Measurements from ENCODE around the gene HDAC11.

HDAC11 gene

GRCh38 chr3:13545952-13546454 lies 65.9 kb downstream of the HDAC11 start:
- no peak for DNase-seq

GRCh38 chr3:13546667-13547171 lies 66.6 kb downstream of the HDAC11 start:
- DNase-seq, result no peak

GRCh38 chr3:13547591-13548371 lies 67.7 kb downstream of the HDAC11 start:
- DNase-seq, result no peak

- DNase-seq, result no peak
Observed at GRCh38 chr3:13548696-13549622, 68.9 kb downstream of the HDAC11 start, which contains the start of gene FBLN2. Gene FBLN2 (plus strand): TSS chr3:13549125. CDS start chr3:13570356, 21,231 bp downstream.

GRCh38 chr3:13549623-13550422 lies 69.7 kb downstream of the HDAC11 start:
- DNase-seq, result no peak

- DNase-seq, result no peak
Observed at GRCh38 chr3:13550423-13550690, 70.3 kb downstream of the HDAC11 start.

- DNase-seq, result no peak
Observed at GRCh38 chr3:13550791-13551360, 70.8 kb downstream of the HDAC11 start.

GRCh38 chr3:13552857-13553652 lies 72.9 kb downstream of the HDAC11 start:
- no peak for DNase-seq

- no peak for DNase-seq
Observed at GRCh38 chr3:13553686-13554085, 73.6 kb downstream of the HDAC11 start.

GRCh38 chr3:13555753-13556152 lies 75.6 kb downstream of the HDAC11 start:
- no peak for DNase-seq

All from amniotic stem cell (primary cell).